Fibroblast of pulmonary artery (primary cell): ENCODE results near the gene TNIK.

Experiments used
- DNase-seq: peaks from one replicate; pipeline ENCODE4 v3.0.0-alpha.2; 2010; ENCODE audit warnings: low read depth
- H3K4me3 ChIP-seq: replicated peaks from 2 replicates; pipeline ENCODE4 v1.5.1; 2011; ENCODE audit warnings: low read depth, mild to moderate bottlenecking, control low read depth, low read length, moderate library complexity
- CTCF ChIP-seq: IDR thresholded peaks from 2 replicates; pipeline ENCODE4 v1.5.1; 2011; ENCODE audit warnings: mild to moderate bottlenecking, control low read depth, low read length, inconsistent platforms; ENCODE audit errors: missing control alignments

The TNIK gene

GRCh38 chr3:171101982-171102641, 358.1 kb downstream of the TNIK start:
- TF ChIP-seq CTCF = no peak
- no peak overlapping the region for H3K4me3 ChIP-seq
- peak; percentile 71 for DNase-seq

- peak; percentile 23 for DNase-seq
- no peak for TF ChIP-seq CTCF
- H3K4me3 ChIP-seq = no peak overlapping the region
Measured at GRCh38 chr3:171099911-171100310, 360.3 kb downstream of the TNIK start.

- no peak for TF ChIP-seq CTCF
- no peak overlapping the region for H3K4me3 ChIP-seq
- DNase-seq = no peak
Measured at GRCh38 chr3:171095063-171095462, 365.1 kb downstream of the TNIK start.

- no peak overlapping the region for H3K4me3 ChIP-seq
- DNase-seq = no peak
- no peak for TF ChIP-seq CTCF
Measured at GRCh38 chr3:171094411-171094810, 365.8 kb downstream of the TNIK start.

- no peak overlapping the region for H3K4me3 ChIP-seq
- no peak for TF ChIP-seq CTCF
- no peak for DNase-seq
Measured at GRCh38 chr3:171093462-171093861, 366.7 kb downstream of the TNIK start.

- no peak for TF ChIP-seq CTCF
- H3K4me3 ChIP-seq = no peak overlapping the region
- peak; percentile 71 for DNase-seq
Measured at GRCh38 chr3:171092467-171092911, 367.7 kb downstream of the TNIK start.

GRCh38 chr3:171090321-171090720, 369.9 kb downstream of the TNIK start:
- H3K4me3 ChIP-seq = no peak overlapping the region
- TF ChIP-seq CTCF = no peak
- no peak for DNase-seq
